HG03060 (cell line): ENCODE data around the gene DLG2.

Experiments used
- ATAC-seq: cut with Tn5 transposase; IDR thresholded peaks from one replicate; pipeline ENCODE4 v1.9.1; 2021; ENCODE audit warnings: low read depth, moderate number of reproducible peaks; ENCODE audit not compliant: unreplicated experiment

The DLG2 gene

DNA sequence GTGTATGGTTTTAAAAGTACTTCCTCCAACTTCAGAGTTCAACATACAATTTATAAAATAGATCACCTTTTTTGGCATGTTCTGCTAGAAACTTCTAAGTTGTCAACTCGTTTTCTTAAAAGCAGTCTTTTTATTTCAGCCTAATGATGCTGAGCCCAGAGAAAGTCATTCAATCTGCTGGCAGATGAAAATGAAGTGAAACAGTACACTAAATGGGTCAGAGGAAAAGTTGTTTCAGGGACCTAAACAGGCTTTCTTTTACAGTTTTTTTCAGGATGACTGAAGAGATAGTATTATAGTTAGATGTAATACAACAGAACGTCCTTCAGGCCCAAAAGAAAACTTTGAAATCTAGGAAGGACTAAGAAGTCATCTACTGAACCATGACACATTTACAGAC is 1498.3 kb downstream of the DLG2 start:
- ATAC-seq, result no peak

DNA sequence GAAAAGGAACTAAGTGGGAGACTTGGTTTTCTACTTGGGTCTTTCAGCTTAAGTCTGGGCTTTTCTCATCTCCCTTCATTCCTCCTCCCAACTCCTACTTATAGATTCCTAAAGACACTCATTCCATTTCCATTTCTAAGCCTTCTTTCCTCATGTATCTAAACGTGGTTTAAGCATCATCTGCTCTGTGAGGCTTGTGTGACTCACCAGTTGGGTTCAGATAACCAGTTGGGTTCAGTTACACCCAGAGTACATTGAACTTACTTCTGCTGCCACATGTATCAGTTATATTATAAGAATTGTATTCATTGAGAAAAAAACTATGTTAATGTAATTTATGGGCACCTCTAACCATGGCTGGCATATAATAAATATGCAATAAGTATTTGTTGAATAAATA is 1509.8 kb downstream of the DLG2 start:
- no peak for ATAC-seq

DNA sequence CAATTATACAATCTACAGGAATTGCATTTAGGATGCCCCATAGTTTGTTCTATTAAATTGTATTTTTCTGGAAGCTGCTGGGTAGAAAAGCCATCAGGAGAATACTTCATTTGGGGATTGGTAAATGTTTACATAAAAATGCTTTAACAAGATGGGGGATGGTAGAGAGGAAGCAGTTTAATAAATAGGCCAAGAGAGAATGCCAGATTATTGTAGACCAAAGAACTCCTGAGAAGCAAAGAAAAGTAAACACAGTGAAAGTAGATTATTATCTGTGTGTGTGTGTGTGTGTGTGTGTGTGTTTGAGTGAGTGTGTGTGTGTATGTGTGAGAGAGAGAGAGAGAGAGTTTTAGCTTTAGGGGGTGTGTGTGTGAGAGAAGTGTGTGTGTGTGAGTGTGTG is 1520.6 kb downstream of the DLG2 start:
- ATAC-seq, result no peak

DNA sequence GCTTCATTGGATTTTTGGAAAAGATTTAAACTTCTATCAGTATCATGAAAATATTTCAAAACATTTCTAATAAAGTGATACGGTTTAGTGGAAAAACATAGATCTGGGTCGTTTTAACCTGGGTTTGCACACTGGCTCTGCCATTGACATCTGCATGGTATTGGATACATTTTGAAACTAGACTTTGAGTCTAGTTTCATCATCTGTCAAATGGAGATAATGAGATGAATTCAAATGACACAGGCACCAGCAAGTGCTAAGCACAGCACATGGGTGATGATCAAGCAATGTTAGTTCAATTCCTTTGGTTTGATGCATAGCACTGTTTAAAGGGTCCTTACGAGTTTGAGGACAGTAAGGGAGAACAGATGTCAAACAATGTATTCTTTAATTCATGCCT is 1522.0 kb downstream of the DLG2 start:
- ATAC-seq, result no peak

DNA sequence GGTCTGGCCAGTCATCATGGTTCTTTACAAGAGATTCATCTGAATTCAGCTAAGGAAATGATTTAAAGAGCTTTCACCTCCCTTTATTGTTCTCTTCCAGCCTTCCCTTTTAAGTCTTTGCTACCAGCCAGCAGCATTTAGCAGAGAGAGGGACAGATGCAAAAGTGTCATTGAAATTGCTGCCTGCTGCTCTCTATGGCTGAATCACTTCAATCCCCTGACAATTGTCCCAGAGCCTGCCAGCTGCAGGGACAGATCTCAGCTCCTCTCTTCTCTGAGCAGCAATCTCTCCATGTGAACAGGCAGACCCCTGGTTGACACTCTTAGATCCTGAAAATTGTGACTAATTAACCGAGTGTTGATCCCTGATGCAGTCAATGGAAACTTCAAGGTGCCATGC is 1524.0 kb downstream of the DLG2 start:
- ATAC-seq, result no peak

DNA sequence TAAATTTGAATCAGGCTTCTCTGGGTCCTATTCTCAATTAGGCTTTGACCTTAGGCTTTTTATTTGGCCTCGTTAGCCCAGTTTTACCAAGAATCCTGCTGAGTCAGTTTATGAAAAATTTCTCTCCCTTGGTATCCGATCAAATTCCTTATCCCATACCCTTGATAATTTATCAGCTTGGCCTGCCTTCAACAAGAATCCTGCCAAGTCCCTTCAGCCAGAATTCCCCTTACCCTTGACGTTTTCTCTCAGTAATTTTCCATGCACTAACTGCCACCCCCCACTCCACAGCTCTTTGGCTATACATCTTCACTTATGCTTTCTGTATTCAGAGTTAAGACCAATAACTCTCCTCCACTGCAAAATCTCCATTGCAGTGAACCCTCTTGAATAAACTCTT is 1530.0 kb downstream of the DLG2 start:
- ATAC-seq, result no peak

DNA sequence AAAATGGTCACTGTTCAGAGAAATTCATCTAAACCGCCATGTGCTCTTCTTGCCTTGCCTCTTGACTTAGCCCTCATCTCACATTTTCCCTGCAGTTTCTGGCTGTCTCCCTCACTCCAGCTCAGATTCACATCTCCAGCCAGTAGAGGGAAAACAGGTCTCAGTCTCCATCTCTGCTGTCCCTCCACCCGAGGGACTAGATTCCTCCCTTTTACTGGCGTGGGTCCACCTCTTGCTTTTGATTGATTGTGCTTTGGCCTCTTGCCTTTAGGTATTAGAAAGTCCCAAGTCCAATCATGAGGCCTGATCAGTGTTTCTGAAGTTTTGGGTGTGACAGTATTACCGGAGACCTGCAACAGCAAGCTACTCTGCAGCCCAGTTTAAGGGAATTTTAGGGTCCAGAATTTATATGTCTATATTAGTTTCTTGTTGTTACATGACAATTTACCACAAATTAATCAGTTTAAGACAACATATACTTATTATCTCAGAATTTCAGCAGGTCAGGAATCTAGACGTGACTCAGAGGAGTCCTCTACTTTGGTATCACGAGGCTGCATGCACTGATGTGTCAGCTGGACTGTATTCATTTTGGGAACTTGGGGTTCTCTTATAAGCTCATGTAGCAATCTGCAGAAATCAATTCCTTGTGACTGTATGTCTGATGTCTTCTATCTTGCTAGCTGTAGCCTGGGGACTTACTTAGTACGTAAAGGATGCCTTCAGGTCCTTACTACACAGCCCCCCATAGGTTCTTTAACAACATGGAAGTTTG is 1535.7 kb downstream of the DLG2 start:
- ATAC-seq, result no peak

DNA sequence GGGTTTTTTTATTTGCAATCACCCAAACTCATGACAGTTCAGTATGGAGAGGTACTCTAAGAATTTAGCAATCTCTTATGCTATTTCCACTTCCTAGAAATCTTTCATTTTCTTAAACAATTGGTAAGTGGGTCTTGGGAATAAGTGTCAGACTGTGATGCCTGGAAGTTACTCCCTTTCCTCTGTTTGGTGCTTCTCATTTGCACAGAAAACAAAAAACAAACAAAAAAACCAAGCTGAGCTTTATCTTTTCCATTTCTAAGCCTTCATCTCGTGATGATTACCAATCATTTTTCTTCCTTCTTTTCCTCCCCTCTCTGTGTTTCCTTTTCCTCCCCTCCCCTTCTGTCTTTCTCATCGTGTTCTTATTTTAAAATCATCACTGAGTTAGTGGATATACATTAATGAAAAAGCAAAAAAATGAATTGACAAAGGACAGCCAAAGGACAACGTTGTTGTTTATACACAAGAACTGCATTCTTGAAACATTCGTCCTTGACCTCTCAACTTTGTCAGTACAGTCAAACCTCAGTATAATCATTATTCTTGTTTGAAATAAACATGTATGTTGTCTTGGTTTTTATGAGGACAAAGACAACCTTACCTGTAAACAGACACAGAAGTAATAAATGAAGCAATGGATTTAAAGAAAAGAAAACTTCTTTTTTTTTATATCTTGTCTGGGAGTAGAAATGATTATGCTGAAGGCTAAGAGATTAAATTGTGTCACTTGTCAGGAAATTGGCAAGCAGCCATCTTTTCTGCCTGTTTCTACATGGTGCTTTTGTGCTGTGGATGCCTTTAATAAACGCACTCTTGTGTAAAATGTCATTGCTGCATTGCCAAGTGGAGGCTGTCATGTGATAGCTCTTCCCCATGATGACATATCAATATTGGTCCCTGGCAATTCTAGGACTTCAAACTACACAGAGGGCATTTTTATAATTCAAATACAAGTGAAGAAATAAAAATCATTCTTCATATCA is 1537.8 kb downstream of the DLG2 start:
- no peak for ATAC-seq

DNA sequence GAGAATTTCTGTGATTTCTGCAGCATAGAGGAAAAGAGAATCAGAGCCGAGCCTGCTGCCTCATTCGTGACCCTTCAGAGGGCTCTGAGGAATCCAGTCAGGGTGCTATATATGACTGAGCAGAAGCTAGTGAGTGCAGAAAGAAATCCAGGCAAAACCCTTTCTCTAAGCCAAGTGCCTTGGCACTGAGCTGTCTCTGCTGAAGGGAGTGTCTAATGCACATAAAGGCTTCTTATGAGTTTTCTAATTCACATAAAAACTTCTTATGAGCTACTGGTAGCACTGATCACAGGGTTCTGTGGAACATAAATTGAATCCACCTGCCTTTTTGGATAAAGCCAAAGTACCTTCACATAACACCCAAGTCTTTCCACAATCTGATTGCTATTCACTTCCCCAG is 1555.3 kb downstream of the DLG2 start:
- no peak for ATAC-seq

DNA sequence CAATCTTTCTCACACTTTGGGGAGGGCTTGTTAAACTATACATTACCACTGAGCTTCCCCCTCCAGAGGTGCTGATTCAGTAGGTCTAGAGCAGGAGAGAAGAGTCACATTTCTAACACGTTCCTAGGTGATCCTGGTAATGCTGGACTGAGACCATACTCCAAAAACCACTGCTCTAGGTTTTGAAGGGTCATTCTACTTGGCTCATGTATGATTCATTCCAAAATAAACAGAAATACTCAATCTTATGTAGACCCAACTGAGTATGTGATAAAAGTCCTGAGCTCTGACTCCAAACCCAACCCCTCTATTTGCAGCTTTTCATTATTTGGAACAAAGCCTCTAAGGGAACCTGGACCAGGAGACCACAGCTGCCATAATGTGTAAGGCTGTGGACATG is 1558.1 kb downstream of the DLG2 start:
- ATAC-seq, result no peak

DNA sequence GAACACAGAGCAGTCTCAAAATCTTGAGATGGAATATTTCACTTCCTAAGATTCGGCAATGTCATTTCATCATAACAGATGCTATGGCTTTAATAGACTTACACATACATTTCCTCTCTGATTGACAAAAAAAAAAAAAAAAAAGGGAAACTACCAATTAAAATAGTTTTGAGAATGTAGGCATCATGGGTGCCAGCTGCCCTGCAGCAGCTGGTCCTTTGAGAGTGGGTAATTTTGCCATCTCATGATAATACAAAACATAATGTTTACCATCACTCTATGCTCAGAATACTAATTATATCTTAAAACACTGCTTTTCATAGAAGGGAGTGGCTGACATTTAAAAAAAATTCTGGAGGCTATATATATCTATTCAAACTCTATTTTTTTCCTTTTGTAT is 1565.4 kb downstream of the DLG2 start:
- ATAC-seq, result no peak

DNA sequence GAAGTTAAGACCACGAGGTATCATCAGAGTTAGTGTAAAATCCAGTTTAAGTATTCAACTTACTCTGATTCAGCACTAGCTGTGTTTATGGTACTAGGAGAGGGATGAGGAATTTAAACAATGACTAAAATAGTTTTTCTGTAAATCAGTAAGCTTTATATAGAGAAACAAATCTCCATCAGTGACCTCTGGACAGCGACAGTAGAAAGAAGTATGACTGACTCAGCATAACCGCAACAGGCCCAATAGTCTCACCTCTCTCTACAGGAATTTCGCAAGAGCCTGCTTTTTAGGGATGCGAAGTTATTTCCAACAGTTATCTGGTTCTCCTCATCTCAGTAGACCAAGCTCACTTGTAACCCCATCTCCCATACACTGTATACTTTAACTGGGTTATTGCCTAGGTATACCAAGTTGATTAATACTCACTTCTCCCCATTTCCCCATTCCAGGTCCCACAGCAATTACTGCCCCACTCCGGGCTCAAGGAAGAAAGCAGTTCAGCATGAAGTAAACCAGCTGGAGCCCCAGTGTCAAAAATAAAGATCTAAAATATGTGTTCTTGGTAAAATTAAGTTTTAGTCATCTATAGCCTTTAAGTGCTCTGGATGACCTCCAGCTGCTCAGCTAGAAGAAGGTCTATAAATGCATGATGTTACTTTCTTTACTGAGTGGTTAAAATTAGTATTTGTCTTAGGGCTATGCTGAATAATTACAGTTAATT is 1570.3 kb downstream of the DLG2 start:
- ATAC-seq, result no peak

DNA sequence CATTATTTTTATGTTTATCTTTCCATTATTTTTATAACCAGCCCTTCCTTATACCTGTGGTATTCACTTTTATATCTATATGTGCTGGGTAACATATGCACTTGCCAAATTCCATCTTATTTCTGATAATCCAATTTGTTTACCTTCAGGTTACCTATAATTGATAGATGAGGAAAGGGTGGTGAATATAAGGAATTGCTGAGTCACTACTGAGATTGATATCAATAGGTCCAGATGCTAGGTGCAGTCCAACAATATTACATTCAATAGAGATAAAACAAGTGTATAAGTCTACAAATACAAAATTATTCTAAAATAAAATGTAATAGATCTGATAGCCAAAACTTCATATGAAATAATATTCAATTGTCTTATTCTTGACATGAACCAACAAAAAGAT is 1582.0 kb downstream of the DLG2 start:
- no peak for ATAC-seq

DNA sequence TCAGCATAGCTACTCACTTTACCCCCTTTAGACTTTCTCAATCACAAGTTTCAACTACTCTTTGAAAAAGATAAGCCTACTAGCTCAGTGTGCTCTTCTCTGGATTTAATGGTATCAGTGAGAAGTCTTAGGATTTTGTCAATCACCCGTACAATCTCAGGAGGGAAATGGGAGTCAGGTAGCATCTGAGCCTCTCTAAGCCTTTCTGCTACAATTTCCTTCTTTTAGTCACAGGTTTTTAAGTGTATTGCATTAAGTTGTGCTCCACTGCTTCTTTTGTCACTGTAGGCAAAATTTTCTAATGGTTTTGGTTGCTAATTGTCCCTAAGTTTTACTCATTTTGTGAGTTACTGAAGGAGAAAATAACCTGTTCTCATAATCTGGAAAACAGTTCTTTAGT is 1582.4 kb downstream of the DLG2 start:
- no peak for ATAC-seq

DNA sequence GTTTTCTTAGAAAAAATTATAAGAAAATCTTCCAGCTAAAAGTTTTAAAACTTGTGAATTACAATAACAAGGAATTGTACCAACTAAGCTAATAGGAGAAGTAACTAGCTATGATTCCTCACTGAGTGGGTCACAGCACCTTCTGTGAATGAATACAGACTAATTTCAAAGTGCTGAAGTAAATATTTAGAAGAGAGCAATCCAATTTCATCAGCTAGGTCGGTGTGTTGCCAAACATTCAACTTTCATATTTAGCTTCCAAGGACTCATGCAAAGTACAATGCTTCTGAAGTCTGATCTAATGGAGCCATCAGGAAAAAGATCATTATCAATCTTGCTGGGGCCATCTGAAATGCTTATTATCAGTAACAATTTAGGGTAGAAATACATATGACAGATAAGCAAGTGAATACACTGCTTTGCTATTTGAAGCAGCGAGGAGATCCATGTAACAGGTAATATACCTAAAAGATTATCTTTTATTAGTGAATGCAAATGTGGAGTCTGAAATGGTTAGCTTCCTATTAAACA is 1590.4 kb downstream of the DLG2 start:
- ATAC-seq, result no peak

DNA sequence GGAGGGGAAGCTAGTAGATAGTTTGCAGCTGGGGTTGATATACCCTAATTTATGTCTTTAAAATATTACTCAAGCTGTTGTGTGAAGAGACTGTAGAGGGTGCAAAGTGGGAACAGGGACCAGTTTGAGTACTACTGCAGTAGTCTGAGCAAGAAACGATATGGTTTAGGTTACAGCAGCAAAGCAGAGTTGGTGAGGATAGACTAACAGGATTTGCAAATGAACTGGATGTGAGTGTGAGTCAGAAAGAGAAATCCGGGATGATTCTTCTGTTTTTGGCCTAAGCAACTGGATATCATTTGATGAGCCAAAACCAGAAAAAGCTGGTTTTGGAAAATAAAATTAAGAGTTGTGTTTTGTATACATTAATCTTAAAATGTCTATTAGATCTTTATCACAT is 1591.5 kb downstream of the DLG2 start:
- no peak for ATAC-seq

DNA sequence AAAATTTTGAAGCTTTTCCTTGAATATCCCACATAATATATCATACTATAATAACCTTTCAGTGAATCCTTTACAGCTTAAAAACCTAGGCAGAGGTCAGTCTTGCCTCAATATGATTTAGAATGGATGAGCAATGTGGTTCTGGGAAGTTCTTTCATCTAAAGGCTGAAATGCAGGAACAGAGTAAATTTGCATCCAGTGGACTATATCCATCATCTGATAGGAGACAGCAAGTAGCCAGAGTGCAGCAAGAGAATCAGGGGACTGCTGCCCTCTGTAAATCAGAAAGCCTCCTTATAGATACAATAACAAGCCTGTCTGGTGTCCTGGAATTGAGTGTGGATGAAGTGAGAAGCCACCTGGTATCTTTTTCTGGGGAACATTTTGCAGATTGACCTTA is 1592.7 kb downstream of the DLG2 start:
- ATAC-seq, result no peak

DNA sequence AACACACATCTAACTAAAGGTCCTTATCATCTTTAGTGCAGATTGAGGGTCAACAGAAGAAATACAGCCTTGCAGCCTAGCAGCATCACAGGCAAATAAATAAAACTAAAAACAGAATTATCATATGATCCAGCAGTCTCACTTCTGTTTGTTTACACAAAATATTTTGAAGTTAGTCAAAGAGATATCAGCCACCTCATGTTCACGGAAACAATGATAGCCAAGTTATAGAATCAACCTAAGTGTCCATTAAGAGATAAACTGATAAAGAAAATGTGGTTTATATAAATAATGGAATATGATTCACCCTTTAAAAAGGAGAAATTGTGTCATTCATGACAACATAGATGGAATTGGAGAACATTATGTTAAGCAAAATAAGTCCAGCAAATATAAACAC is 1602.9 kb downstream of the DLG2 start:
- ATAC-seq, result no peak

DNA sequence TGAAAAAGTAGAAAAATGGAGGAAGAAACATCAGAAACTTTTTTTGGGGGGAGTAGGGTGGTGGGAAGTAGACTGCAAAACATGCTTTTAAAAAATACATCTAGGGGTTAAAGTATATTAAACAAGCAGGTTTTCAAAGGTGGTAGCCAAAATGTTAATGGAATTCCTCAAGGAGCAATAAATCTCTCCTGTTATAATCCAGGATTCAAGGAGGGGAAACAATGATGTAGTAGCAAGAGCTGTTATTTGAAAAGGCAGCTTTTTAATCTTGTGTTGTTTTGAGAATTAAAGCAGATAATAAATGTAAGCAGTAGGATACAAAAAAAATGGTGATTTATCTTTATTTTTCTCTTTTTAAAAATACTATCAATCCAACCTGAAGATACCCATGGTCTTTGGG is 1604.4 kb downstream of the DLG2 start:
- no peak for ATAC-seq

DNA sequence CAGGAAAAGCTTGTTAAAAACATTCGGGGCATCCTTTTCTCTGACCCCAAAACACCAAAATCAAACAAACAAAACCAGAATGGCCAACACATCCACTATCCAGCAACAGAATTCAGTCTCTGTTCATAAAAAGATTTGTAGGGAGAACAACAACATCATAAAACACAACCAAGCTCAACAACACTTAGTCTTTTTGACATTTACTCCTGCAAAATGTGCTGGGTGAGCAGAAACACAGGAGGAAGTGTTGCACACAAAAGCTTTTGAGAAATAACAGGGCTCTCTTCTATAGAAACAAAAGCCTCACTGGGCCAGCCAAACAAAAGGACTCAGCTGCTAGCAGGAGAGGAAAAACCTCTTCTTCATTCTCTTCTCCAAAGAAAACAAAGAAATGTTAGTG is 1604.9 kb downstream of the DLG2 start:
- ATAC-seq, result no peak

DNA sequence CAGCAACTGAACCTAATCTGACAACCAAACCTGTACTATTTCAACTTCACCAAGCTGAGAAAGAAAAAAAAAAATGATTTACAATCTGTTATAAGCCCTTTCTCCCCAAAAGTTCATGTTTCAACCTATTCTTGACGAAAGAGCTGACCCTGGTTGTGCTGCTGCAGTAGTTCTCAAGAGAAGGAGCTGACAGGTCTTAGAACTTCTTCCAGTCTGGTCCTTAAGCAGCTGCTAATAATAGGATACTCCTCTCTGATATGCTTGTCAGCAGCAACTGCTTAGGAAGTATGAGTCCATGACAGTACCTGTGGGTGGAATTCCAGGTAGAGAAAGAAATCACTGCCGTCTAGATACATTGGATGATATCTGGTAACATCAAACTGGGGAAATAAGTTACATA is 1605.9 kb downstream of the DLG2 start:
- no peak for ATAC-seq
